Uterus (tissue), 4 donors: Measurements from ENCODE around the gene ASCL1. TPM values are rescaled to one million over a fixed set of nuclear protein-coding genes. Genes with fewer than 3 reads are reported as not detected.

Experiments
- DNase-seq, 2 donors: peaks; one replicate each; pipeline ENCODE4 v3.0.0-alpha.2; 2019 to 2020
- H3K27ac ChIP-seq, 2 donors: fragments of 200-600 bp; sonication (generic); 1 replicate in 1 of 2; 2 replicates in 1 of 2; pipeline ENCODE4 v1.5.1; 2016 to 2018
- H3K27me3 ChIP-seq, 2 donors: fragments of 200-600 bp; sonication (generic); one replicate each; pipeline ENCODE4 v1.5.1; 2018 to 2019; ENCODE audit warnings: control low read depth in 1 of 2
- H3K36me3 ChIP-seq, 2 donors: fragments of 200-600 bp; sonication (generic); one replicate each; pipeline ENCODE4 v1.5.1; 2019; ENCODE audit warnings: control low read depth in 1 of 2
- H3K4me1 ChIP-seq, 2 donors: fragments of 200-600 bp; sonication (generic); one replicate each; pipeline ENCODE4 v1.5.1; 2018 to 2019; ENCODE audit warnings: control low read depth in 1 of 2
- H3K4me3 ChIP-seq, 2 donors: fragments of 200-600 bp; sonication (generic); 1 replicate in 1 of 2; 2 replicates in 1 of 2; pipeline ENCODE4 v1.5.1; 2018 to 2019; ENCODE audit warnings: mild to moderate bottlenecking in 1 of 2
- H3K9me3 ChIP-seq, 2 donors: fragments of 200-600 bp; sonication (generic); one replicate each; pipeline ENCODE4 v1.5.1; 2019; ENCODE audit warnings: control low read depth in 1 of 2
- POLR2A ChIP-seq, 2 donors: fragments of 450-650 bp; IDR thresholded peaks; one replicate each; pipeline ENCODE4 v1.6.1; 2016; ENCODE audit warnings: antibody characterized with exemption in 2 of 2, mild to moderate bottlenecking in 1 of 2, moderate library complexity in 1 of 2
- intact Hi-C: fragments of 100-400 bp; cut with DNase I; formaldehyde crosslinking; loops from one replicate; pipeline ENCODE4 v1.15.1; 2023; ENCODE audit warnings: low total_unique reads
- total RNA-seq, 4 donors: library from RNA; depleted of rRNA in 3 of 4; stranded (reverse); fragments of >200 nt in 3 of 4; gene quantifications; one replicate each; pipeline versions ENCODE4 v1.1.0 to v1.2.4, GENCODE V29; 2014 to 2023
- TF ChIP-seq, protein P1 (sequence below), 4 experiments: fragments of 200-600 bp in 2 of 4; fragments of 450-650 bp in 2 of 4; sonication (generic) in 2 of 4; IDR thresholded peaks; one replicate each; pipeline ENCODE4 v1.5.1; 2016 to 2019; ENCODE audit warnings: antibody characterized with exemption in 4 of 4, mild to moderate bottlenecking in 2 of 4, moderate library complexity in 1 of 4
- donor health status: DM: yes; HTN: yes; CAD: no.

The ASCL1 gene
- total RNA-seq, 4 donors from 2014 or later = 0.48 TPM; not detected in 3

DNA sequence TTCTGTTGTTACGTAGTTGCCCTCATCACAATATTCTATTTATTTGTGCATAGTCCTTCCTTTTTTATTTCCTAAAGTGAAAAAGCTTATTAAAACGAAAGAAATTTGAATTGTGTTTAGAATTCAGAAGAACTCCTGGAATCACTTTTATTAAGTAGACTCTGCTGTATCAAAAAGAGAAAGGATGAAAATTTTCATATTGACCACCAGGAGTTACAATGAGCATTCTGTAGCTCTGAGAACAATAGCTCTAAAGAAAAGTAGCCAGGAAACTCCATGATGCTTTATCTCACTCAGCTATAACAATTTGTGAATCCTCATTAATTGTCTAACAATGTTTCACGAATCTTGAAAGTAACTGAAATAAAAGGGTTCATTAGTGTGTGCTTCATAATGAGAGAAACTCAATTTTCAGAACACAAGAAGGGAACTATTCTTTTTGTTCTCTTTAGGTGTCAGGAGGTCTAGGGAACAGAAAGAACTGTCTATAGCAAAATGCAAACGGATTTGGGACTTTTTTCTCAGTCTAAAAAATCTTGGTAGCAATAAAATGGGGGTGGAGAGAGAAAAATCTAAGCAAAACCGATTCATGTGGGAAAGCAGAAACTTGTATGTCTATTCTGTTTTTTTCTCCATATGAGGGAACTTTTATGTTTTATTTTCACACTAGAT is 19.3 kb downstream of the ASCL1 start:
- TF ChIP-seq POLR2A (IDR thresholded peaks at IDR 0.05) = no peak
- TF ChIP-seq, protein P1, sequence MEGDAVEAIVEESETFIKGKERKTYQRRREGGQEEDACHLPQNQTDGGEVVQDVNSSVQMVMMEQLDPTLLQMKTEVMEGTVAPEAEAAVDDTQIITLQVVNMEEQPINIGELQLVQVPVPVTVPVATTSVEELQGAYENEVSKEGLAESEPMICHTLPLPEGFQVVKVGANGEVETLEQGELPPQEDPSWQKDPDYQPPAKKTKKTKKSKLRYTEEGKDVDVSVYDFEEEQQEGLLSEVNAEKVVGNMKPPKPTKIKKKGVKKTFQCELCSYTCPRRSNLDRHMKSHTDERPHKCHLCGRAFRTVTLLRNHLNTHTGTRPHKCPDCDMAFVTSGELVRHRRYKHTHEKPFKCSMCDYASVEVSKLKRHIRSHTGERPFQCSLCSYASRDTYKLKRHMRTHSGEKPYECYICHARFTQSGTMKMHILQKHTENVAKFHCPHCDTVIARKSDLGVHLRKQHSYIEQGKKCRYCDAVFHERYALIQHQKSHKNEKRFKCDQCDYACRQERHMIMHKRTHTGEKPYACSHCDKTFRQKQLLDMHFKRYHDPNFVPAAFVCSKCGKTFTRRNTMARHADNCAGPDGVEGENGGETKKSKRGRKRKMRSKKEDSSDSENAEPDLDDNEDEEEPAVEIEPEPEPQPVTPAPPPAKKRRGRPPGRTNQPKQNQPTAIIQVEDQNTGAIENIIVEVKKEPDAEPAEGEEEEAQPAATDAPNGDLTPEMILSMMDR (IDR thresholded peaks at IDR 0.05) = no peak
- intact Hi-C loops = no loop called here
- Histone ChIP-seq H3K4me3 (no peak overlapping the region), H3K36me3 (no peaks in the 10 kb centered on the region), H3K27me3 (no peaks in the 10 kb centered on the region), H3K27ac (no peak overlapping the region), H3K9me3 (no peaks in the 10 kb centered on the region), H3K4me1 (no peaks in the 10 kb centered on the region)
- DNase-seq = no peak

DNA sequence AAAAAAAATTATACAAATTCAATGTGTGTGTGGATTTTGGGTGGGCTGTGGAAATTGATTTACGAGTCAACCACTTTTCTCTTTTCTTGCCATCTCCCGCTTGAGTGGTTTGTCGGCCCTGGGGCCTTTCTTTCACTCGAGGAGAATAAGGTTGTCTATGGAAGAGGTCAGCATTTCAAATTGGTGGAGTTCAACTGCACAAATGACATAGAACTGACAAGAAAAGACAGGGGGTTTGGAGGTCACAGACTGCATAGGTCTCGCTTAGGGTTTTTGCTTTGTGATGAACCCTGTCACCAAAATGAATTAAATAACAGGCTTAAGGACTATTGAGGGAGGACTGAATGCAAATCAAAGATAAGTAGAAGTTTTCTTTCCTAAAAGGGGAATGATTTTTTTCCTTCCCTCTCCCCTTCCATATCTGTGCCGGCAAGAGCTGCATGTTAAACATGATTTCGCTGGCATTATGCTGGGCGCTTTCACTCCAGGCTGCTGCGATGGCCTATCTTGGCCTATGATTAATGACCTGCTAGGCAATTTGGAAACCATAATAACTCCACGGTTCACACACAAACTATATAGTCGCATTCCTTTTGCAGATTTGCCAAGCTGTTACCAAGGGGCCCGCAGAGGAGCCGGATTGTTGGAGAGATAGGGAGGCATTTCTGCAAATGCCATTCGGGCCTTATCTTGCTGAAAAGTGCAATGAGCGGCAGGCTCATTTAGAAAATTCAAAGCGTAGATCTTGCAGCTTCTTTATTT is 20.7 kb downstream of the ASCL1 start:
- no peak overlapping the region for H3K27ac ChIP-seq
- no peaks in the 10 kb centered on the region for H3K9me3 ChIP-seq
- TF ChIP-seq, protein P1 (IDR thresholded peaks at IDR 0.05) = no peak
- intact Hi-C loops = no loop called here
- no peak for DNase-seq
- no peaks in the 10 kb centered on the region for H3K4me1 ChIP-seq
- no peaks in the 10 kb centered on the region for H3K36me3 ChIP-seq
- H3K4me3 ChIP-seq = no peak overlapping the region
- H3K27me3 ChIP-seq = no peaks in the 10 kb centered on the region

DNA sequence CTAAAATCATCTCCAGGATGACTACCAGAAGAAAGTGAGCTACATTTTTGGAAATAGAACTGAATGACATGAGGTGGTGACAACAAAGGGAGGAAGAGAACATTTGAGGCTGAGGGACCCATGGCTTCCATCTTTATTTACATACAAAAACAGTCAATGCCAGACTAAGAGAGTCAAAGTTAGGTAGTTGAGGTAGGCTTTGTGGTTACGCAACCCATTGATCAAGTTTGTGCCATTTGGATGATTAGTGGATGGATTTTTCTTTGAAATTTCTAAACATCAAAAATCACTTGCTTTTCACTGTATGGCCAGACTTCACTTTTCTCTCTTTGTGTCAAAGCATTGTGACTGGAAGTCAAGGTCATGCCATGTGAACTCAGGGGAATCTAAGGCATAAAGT is 22.9 kb downstream of the ASCL1 start:
- intact Hi-C loops = no loop called here
- no peak for TF ChIP-seq POLR2A (IDR thresholded peaks at IDR 0.05)
- TF ChIP-seq, protein P1 (IDR thresholded peaks at IDR 0.05) = no peak
- Histone ChIP-seq H3K27me3 (no peaks in the 10 kb centered on the region), H3K27ac (no peak overlapping the region), H3K9me3 (no peaks in the 10 kb centered on the region), H3K4me1 (no peaks in the 10 kb centered on the region), H3K4me3 (no peak overlapping the region), H3K36me3 (no peaks in the 10 kb centered on the region)
- no peak for DNase-seq

DNA sequence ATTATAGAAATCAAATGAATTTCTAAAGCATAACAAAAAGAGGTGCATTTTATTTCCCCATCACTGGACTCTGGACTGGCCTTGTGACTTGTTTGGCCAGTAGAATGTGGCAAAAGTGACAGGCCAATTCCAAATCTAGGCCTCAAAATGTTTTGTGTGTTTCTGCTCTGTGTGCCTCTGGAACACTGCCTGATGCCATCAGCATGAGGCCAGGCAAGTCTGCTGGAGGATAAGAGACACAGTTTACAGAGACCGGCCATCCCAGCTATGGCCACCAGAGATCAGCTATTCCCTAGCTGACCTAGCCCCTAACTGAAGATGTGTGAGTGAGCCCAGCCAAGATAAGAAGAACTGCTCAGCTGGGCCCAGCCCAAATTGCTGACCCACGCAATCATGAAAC is 32.9 kb downstream of the ASCL1 start:
- no peaks in the 10 kb centered on the region for H3K4me1 ChIP-seq
- no peak for DNase-seq
- no peak for TF ChIP-seq POLR2A (IDR thresholded peaks at IDR 0.05)
- TF ChIP-seq, protein P1 (IDR thresholded peaks at IDR 0.05) = no peak
- no peaks in the 10 kb centered on the region for H3K27me3 ChIP-seq
- no peak overlapping the region for H3K27ac ChIP-seq
- H3K4me3 ChIP-seq = no peak overlapping the region
- intact Hi-C loops = no loop called here
- no peaks in the 10 kb centered on the region for H3K9me3 ChIP-seq
- no peaks in the 10 kb centered on the region for H3K36me3 ChIP-seq

DNA sequence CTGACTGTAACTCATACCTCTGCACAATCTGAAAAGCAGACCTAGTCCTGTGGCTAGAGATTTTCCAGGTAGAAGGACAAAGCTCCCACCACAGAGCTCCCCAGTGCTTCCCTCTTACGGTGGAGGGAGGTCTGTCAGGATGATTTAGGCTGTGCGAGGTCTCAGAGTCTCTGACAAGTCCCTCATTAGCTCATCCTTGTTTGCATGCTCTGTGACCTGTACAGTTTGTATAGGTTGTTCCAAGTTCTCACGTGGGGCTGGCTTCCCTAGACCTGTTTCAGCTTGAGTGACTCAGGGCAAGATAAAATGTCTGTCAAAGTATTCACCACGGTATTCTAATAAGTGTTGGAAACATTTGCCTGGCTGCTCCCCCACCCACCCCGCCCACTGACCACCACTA is 34.8 kb downstream of the ASCL1 start:
- Histone ChIP-seq H3K36me3 (no peaks in the 10 kb centered on the region), H3K9me3 (no peaks in the 10 kb centered on the region), H3K4me1 (no peaks in the 10 kb centered on the region), H3K27me3 (no peaks in the 10 kb centered on the region), H3K4me3 (no peak overlapping the region), H3K27ac (no peak overlapping the region)
- intact Hi-C loops = no loop called here
- no peak for DNase-seq
- TF ChIP-seq POLR2A (IDR thresholded peaks at IDR 0.05) = no peak
- TF ChIP-seq, protein P1 (IDR thresholded peaks at IDR 0.05) = no peak
